Spleen (tissue), 7 donors: ENCODE measurements around the gene SCRN1.

Source experiments
- POLR2A ChIP-seq, 3 donors: fragments of 450-650 bp; IDR thresholded peaks; one replicate each; pipeline ENCODE4 v1.5.1; 2017; ENCODE audit warnings: antibody characterized with exemption in 3 of 3, mild to moderate bottlenecking in 1 of 3
- TF ChIP-seq, protein P1 (sequence below), 11 experiments: fragments of 200-600 bp in 7 of 11; fragments of 450-650 bp in 4 of 11; sonication (generic) in 4 of 11; IDR thresholded peaks in 8 of 11; conservative IDR thresholded peaks in 3 of 11; 1 replicate in 7 of 11; 2 replicates in 4 of 11; pipeline versions ENCODE4 v1.4.0 to v1.8.0; 2016 to 2021; ENCODE audit warnings: antibody characterized with exemption in 11 of 11, inconsistent platforms in 4 of 11, mild to moderate bottlenecking in 1 of 11
- donor health status: DM: no; HTN: no; CAD: no; lungs with moderate emphysema.
- donor health status: DM: no; HTN: no; CAD: no.
- donor health status: DM: no; HTN: no; CAD: no.

GRCh38 chr7:29906200-29907022, 83.2 kb downstream of the SCRN1 start:
- TF ChIP-seq, protein P1, sequence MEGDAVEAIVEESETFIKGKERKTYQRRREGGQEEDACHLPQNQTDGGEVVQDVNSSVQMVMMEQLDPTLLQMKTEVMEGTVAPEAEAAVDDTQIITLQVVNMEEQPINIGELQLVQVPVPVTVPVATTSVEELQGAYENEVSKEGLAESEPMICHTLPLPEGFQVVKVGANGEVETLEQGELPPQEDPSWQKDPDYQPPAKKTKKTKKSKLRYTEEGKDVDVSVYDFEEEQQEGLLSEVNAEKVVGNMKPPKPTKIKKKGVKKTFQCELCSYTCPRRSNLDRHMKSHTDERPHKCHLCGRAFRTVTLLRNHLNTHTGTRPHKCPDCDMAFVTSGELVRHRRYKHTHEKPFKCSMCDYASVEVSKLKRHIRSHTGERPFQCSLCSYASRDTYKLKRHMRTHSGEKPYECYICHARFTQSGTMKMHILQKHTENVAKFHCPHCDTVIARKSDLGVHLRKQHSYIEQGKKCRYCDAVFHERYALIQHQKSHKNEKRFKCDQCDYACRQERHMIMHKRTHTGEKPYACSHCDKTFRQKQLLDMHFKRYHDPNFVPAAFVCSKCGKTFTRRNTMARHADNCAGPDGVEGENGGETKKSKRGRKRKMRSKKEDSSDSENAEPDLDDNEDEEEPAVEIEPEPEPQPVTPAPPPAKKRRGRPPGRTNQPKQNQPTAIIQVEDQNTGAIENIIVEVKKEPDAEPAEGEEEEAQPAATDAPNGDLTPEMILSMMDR (IDR thresholded peaks at IDR 0.05 in 8 of 11, conservative IDR thresholded peaks at IDR 0.05 in 3 of 11), result no peak
- no peak for TF ChIP-seq POLR2A (IDR thresholded peaks at IDR 0.05)
